GM18519 (cell line): ENCODE results near the gene SLC39A9.
"Not testable (repeated sequence)": the region's sequence is repeated elsewhere in the genome, so short reads cannot be mapped to it uniquely, and the experiment has no call there.

Source experiments
- ATAC-seq: cut with Tn5 transposase; IDR thresholded peaks from one replicate; pipeline ENCODE4 v1.9.1; 2021; ENCODE audit warnings: mild to moderate bottlenecking, moderate library complexity; ENCODE audit not compliant: unreplicated experiment, low FRiP score

SLC39A9 gene

GRCh38 chr14:69416087-69416486, 17.6 kb downstream of the SLC39A9 start:
- not testable (repeated sequence) for ATAC-seq

GRCh38 chr14:69423279-69423678, 24.8 kb downstream of the SLC39A9 start:
- ATAC-seq: no peak

- no peak for ATAC-seq
Measured at GRCh38 chr14:69424149-69424923, 25.8 kb downstream of the SLC39A9 start.

GRCh38 chr14:69427596-69427995, 29.1 kb downstream of the SLC39A9 start:
- no peak for ATAC-seq

GRCh38 chr14:69428289-69428998, 30.0 kb downstream of the SLC39A9 start:
- ATAC-seq: no peak

GRCh38 chr14:69429643-69430042, 31.2 kb downstream of the SLC39A9 start:
- no peak for ATAC-seq

- ATAC-seq: no peak
Measured at GRCh38 chr14:69430306-69430939, 31.9 kb downstream of the SLC39A9 start.

- no peak for ATAC-seq
Measured at GRCh38 chr14:69432364-69432763, 33.9 kb downstream of the SLC39A9 start.

- ATAC-seq: no peak
Measured at GRCh38 chr14:69439521-69440270, 41.2 kb downstream of the SLC39A9 start.

- no peak for ATAC-seq
Measured at GRCh38 chr14:69441948-69442347, 43.5 kb downstream of the SLC39A9 start.

- no peak for ATAC-seq
Measured at GRCh38 chr14:69443296-69443805, 44.9 kb downstream of the SLC39A9 start.

- no peak for ATAC-seq
Measured at GRCh38 chr14:69449216-69449615, 50.7 kb downstream of the SLC39A9 start.

- no peak for ATAC-seq
Measured at GRCh38 chr14:69451941-69452340, 53.4 kb downstream of the SLC39A9 start.

GRCh38 chr14:69458350-69458749, 59.9 kb downstream of the SLC39A9 start:
- ATAC-seq: no peak

- ATAC-seq: no peak
Measured at GRCh38 chr14:69459122-69459521, 60.6 kb downstream of the SLC39A9 start.

GRCh38 chr14:69460093-69460701, 61.7 kb downstream of the SLC39A9 start:
- no peak for ATAC-seq

GRCh38 chr14:69464379-69464778, 65.9 kb downstream of the SLC39A9 start:
- no peak for ATAC-seq

GRCh38 chr14:69464829-69465228, 66.3 kb downstream of the SLC39A9 start:
- ATAC-seq: no peak

- no peak for ATAC-seq
Measured at GRCh38 chr14:69468949-69469348, 70.5 kb downstream of the SLC39A9 start.

GRCh38 chr14:69471436-69471835, 72.9 kb downstream of the SLC39A9 start:
- ATAC-seq: no peak
